HepG2 (cell line): ENCODE measurements around the gene ADGRL3. TPM values are rescaled to one million over a fixed set of nuclear protein-coding genes. Genes with fewer than 3 reads are reported as not detected.

ENCODE experiments used
- ATAC-seq: fragments of 200-7000 bp; cut with Tn5 transposase; 3 replicates; pipeline ENCODE4 v1.9.1; 2020; ENCODE audit warnings: mild to moderate bottlenecking, moderate library complexity
- BruUV-seq: library from RNA; stranded (reverse); fragments of 400-500 nt; replicated peaks from 2 replicates; lab custom pipeline; 2021; lab: Mats Ljungman, UMichigan
- CTCF ChIA-PET: fragments of 300-600 bp; formaldehyde crosslinking; extraction: SDS; loops from one replicate; lab custom pipeline; 2021; ENCODE audit warnings: low total read pairs, inconsistent platforms, low intra/inter-chr PET ratio; lab: Yijun Ruan, JAX
- POLR2A ChIA-PET: fragments of 350-600 bp; sonication (Branson Sonifier 250); formaldehyde crosslinking; loops from one replicate; lab custom pipeline; 2020; ENCODE audit warnings: antibody characterized with exemption, inconsistent platforms; lab: Yijun Ruan, JAX
- DNase-seq: peaks from one replicate; pipeline ENCODE4 v3.0.0-alpha.2; 2015; ENCODE audit warnings: low spot score
- FAIRE-seq: peaks from 3 replicates; lab custom pipeline; 2011; peaks lifted over from hg19 to GRCh38; lab: Jason Lieb, UNC
- H2AFZ ChIP-seq: one replicate; pipeline ENCODE4 v1.6.1; 2011; ENCODE audit warnings: low read length, inconsistent platforms
- H3K27ac ChIP-seq: fragments of 300-600 bp; 3 replicates; pipeline ENCODE4 v1.8.0; 2011; ENCODE audit warnings: mixed run types, mild to moderate bottlenecking, mixed read lengths, low read length, inconsistent platforms; ENCODE audit not compliant: insufficient read depth; ENCODE audit errors: extremely low read length
- H3K27me3 ChIP-seq, 2 experiments: fragments of 200-600 bp in 1 of 2; 2 replicates in 1 of 2; 3 replicates in 1 of 2; pipeline versions ENCODE4 v1.6.0 to v1.8.0; 2011; ENCODE audit warnings: low read length in 2 of 2, mild to moderate bottlenecking in 2 of 2, moderate library complexity in 2 of 2, inconsistent platforms in 1 of 2; ENCODE audit not compliant: insufficient read depth in 2 of 2, control insufficient read depth in 1 of 2
- H3K36me3 ChIP-seq, 2 experiments: fragments of 200-600 bp in 1 of 2; replicated peaks in 1 of 2; 2 replicates in 1 of 2; 3 replicates in 1 of 2; pipeline versions ENCODE4 v1.5.1 to v1.8.0; 2011; ENCODE audit warnings: low read length in 2 of 2, inconsistent platforms in 1 of 2; ENCODE audit not compliant: insufficient read depth in 2 of 2, control insufficient read depth in 1 of 2
- H3K4me1 ChIP-seq: 2 replicates; pipeline ENCODE4 v1.5.1; 2012; ENCODE audit warnings: low read length, inconsistent platforms; ENCODE audit not compliant: insufficient read depth
- H3K4me2 ChIP-seq: 2 replicates; pipeline ENCODE4 v1.6.0; 2011; ENCODE audit warnings: low read depth, low read length, inconsistent platforms
- H3K4me3 ChIP-seq, 3 experiments: fragments of 200-600 bp in 1 of 3; sonication (generic), shearing (Covaris generic) in 1 of 3; replicated peaks in 1 of 3; 2 replicates each; pipeline ENCODE4 v1.5.1; 2011 to 2016; ENCODE audit warnings: low read length in 3 of 3, inconsistent platforms in 2 of 3, low read depth in 2 of 3, mild to moderate bottlenecking in 2 of 3, control low read depth in 1 of 3, mixed read lengths in 1 of 3; ENCODE audit not compliant: insufficient read depth in 1 of 3
- H3K79me2 ChIP-seq: one replicate; pipeline ENCODE4 v1.6.1; 2011; ENCODE audit warnings: low read length, inconsistent platforms; ENCODE audit not compliant: insufficient read depth
- H3K9ac ChIP-seq: 2 replicates; pipeline ENCODE4 v1.6.0; 2011; ENCODE audit warnings: mild to moderate bottlenecking, low read depth, low read length, inconsistent platforms; ENCODE audit not compliant: insufficient read depth
- H3K9me3 ChIP-seq: 2 replicates; pipeline ENCODE4 v1.5.1; 2012; ENCODE audit warnings: mild to moderate bottlenecking, low read length
- H4K20me1 ChIP-seq: 2 replicates; pipeline ENCODE4 v1.6.0; 2011; ENCODE audit warnings: inconsistent platforms, mild to moderate bottlenecking, low read length, moderate library complexity; ENCODE audit not compliant: insufficient read depth
- ADNP ChIP-seq: sonication (generic); formaldehyde crosslinking; IDR thresholded peaks from 2 replicates; pipeline ENCODE4 v1.4.0; 2020; ENCODE audit warnings: missing genetic modification reagents
- KDM4B ChIP-seq: sonication (generic); formaldehyde crosslinking; IDR thresholded peaks from 2 replicates; pipeline ENCODE4 v1.4.0; 2020; ENCODE audit warnings: missing genetic modification reagents
- MTF2 ChIP-seq: sonication (generic); formaldehyde crosslinking; IDR thresholded peaks from 2 replicates; pipeline ENCODE4 v1.5.0; 2020; ENCODE audit warnings: missing genetic modification reagents, borderline replicate concordance
- NFIB ChIP-seq: sonication (generic); formaldehyde crosslinking; IDR thresholded peaks from 2 replicates; pipeline ENCODE4 v1.9.0; 2021; ENCODE audit warnings: missing genetic modification reagents, mild to moderate bottlenecking, borderline replicate concordance
- ZNF557 ChIP-seq: sonication (generic); formaldehyde crosslinking; IDR thresholded peaks from 2 replicates; pipeline ENCODE4 v1.4.0; 2020; ENCODE audit warnings: missing genetic modification reagents
- ZNF878 ChIP-seq: sonication (generic); formaldehyde crosslinking; IDR thresholded peaks from 2 replicates; pipeline ENCODE4 v1.8.1; 2023; ENCODE audit warnings: mild to moderate bottlenecking, missing genetic modification reagents, moderate library complexity
- WGBS: methylation state at CpG from one replicate; pipeline ENCODE4 v1.1.6; 2017; ENCODE audit warnings: low lambda C conversion rate; 5-methylcytosine and 5-hydroxymethylcytosine counted together
- in situ Hi-C: cut with HindIII; loops from 2 replicates; pipeline ENCODE4 v1.10.0; 2017; ENCODE audit warnings: low pct_unique_long_range_greater_than_20kb; ENCODE audit not compliant: extremely low pct_ligation_motif_present
- intact Hi-C: fragments of 100-400 bp; cut with micrococcal nuclease; formaldehyde crosslinking; loops from one replicate; pipeline ENCODE4 v1.10.0; 2022; ENCODE audit not compliant: unreplicated experiment
- polyA plus RNA-seq, 8 experiments: library from polyadenylated mRNA; depleted of rRNA in 3 of 8; stranded (reverse) in 7 of 8; unstranded in 1 of 8; fragments of >200 nt; fragmentation: Illumina TruSeq in 4 of 8; extraction: Trizol in 4 of 8; gene quantifications; 2 replicates each; pipeline versions ENCODE4 v1.2.1 to v1.2.3, GENCODE V29; 2011 to 2016; ENCODE audit warnings: low read depth in 4 of 8, missing spikeins in 1 of 8, mixed read lengths in 1 of 8; ENCODE audit not compliant: insufficient read depth in 1 of 8
- total RNA-seq, 5 experiments: library from RNA; depleted of rRNA; stranded (reverse); fragments of >200 nt; fragmentation: Illumina TruSeq; extraction: Trizol; gene quantifications; 2 replicates each; pipeline ENCODE4 v1.2.3, GENCODE V29; 2016; ENCODE audit warnings: low read depth in 1 of 5
- TF ChIP-seq, protein P1 (sequence below): sonication (generic); formaldehyde crosslinking; IDR thresholded peaks from 2 replicates; pipeline ENCODE4 v1.9.0; 2021; ENCODE audit warnings: mild to moderate bottlenecking, missing genetic modification reagents
- TF ChIP-seq, protein P2 (sequence below): sonication (generic); formaldehyde crosslinking; IDR thresholded peaks from 2 replicates; pipeline ENCODE4 v1.8.0; 2022; ENCODE audit warnings: missing genetic modification reagents, low read depth, mild to moderate bottlenecking, borderline replicate concordance

Gene ADGRL3
- total and polyA plus RNA-seq, 2 of the 13 experiments (the other 11 are each of a cell fraction or from before 2014, with no cell fraction given): 0.04 to 0.05 TPM

DNA sequence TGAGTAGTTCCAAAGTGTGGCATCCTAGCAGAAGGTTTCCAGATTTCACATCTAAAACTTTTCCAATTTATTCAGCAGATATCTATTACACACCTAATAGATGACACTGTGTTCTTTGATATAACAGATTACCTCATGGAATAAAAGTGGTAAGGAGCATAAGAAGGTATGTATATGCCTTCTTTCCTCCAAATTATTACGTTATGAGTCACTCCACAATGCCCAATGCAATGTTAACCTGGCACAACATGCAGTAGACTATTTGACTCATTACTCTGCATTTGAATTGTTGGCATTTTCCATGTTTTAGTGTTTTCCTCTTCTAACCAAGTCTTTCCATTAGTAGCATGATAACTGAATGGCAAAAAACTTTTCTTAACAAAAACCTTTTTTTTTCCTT, 383.6 kb downstream of the ADGRL3 start (continued):
- TF ChIP-seq, protein P1, sequence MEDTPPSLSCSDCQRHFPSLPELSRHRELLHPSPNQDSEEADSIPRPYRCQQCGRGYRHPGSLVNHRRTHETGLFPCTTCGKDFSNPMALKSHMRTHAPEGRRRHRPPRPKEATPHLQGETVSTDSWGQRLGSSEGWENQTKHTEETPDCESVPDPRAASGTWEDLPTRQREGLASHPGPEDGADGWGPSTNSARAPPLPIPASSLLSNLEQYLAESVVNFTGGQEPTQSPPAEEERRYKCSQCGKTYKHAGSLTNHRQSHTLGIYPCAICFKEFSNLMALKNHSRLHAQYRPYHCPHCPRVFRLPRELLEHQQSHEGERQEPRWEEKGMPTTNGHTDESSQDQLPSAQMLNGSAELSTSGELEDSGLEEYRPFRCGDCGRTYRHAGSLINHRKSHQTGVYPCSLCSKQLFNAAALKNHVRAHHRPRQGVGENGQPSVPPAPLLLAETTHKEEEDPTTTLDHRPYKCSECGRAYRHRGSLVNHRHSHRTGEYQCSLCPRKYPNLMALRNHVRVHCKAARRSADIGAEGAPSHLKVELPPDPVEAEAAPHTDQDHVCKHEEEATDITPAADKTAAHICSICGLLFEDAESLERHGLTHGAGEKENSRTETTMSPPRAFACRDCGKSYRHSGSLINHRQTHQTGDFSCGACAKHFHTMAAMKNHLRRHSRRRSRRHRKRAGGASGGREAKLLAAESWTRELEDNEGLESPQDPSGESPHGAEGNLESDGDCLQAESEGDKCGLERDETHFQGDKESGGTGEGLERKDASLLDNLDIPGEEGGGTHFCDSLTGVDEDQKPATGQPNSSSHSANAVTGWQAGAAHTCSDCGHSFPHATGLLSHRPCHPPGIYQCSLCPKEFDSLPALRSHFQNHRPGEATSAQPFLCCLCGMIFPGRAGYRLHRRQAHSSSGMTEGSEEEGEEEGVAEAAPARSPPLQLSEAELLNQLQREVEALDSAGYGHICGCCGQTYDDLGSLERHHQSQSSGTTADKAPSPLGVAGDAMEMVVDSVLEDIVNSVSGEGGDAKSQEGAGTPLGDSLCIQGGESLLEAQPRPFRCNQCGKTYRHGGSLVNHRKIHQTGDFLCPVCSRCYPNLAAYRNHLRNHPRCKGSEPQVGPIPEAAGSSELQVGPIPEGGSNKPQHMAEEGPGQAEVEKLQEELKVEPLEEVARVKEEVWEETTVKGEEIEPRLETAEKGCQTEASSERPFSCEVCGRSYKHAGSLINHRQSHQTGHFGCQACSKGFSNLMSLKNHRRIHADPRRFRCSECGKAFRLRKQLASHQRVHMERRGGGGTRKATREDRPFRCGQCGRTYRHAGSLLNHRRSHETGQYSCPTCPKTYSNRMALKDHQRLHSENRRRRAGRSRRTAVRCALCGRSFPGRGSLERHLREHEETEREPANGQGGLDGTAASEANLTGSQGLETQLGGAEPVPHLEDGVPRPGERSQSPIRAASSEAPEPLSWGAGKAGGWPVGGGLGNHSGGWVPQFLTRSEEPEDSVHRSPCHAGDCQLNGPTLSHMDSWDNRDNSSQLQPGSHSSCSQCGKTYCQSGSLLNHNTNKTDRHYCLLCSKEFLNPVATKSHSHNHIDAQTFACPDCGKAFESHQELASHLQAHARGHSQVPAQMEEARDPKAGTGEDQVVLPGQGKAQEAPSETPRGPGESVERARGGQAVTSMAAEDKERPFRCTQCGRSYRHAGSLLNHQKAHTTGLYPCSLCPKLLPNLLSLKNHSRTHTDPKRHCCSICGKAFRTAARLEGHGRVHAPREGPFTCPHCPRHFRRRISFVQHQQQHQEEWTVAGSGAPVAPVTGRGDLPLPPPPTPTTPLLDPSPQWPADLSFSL: no peak
- TF ChIP-seq ZNF557 (no peak), MTF2 (no peak), ADNP (CRISPR knock-in tag) (no peak), NFIB (no peak)

DNA sequence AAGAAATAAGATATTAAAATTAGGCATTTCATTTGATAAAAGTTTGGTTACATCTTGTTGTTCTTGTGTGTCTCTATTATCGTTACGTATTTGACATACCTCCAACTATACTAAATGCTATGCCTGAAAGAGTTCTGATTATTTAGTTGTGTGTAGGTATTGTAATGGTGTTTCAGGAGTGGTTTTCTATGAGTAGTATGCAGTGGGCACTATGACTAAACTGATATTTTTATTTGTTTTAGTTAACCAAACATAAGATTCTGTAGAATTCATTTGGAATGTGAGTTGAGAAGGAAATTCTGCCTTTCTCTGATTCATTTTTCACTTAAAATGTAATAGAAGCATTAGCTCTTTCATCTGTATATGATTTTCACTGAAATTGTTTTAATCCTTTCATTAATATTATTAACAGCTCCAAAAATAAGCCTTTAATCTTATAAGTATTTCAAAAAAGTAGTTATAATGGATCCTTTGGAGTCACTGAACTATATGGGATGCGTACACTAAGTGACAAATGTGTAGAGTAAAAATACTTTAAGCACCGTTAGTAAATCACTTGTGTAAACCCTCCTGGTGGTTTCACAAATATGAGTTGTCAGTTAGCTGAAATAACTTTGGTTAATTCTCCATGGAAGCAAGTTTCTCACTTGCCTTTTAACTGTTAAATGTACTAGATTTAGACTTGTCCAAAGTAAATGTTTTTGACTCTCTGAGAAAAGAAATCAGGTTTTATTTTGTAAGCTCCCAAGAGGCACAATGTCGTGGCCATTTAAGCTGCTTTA, 388.7 kb downstream of the ADGRL3 start:
- no peak for FAIRE-seq
- 3% methylated on average over 5 of the region's 5 CpGs for WGBS
- POLR2A ChIA-PET: no interaction called here

More for the DNA sequence above, 388.7 kb downstream of the ADGRL3 start:
- Histone ChIP-seq H4K20me1 (no peaks in the 10 kb centered on the region), H3K9ac (no peak overlapping the region), H3K79me2 (no peaks in the 10 kb centered on the region), H3K4me2 (no peak overlapping the region), H3K9me3 (no peaks in the 10 kb centered on the region), H3K36me3 (no peaks in the 10 kb centered on the region), H3K27me3 (no peaks in the 10 kb centered on the region), H3K27ac (no peak overlapping the region)
- in situ Hi-C loops (no loop called here), intact Hi-C loops (no loop called here)
- BruUV-seq: no TSS peak
- no peak for ATAC-seq
- no peak for DNase-seq
- CTCF ChIA-PET: no interaction called here
- TF ChIP-seq KDM4B (CRISPR knock-in tag) (no peak), ZNF878 (CRISPR knock-in tag) (no peak)
- TF ChIP-seq, protein P2, sequence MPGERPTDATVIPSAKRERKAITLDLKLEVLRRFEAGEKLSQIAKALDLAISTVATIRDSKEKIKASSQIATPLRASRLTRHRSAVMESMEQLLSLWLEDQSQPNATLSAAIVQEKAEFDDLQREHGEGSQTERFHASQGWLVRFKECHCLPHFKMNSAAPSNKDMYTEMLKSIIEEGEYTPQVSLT (CRISPR knock-in tag): no peak
- TF ChIP-seq, all 625 proteins: peak for 0
- Histone ChIP-seq H2AFZ (no peak overlapping the region), H3K4me3 (no peak overlapping the region), H3K4me1 (no peaks in the 10 kb centered on the region)
